Neuron (in vitro differentiated cells): ENCODE data around the gene BDH1.
"Not testable (repeated sequence)": the region's sequence is repeated elsewhere in the genome, so short reads cannot be mapped to it uniquely, and the experiment has no call there.

Source experiments
- H2AFZ ChIP-seq: one replicate; pipeline ENCODE4 v1.6.1; 2013; ENCODE audit warnings: low read depth, mild to moderate bottlenecking, inconsistent platforms, low read length, moderate library complexity
- H3K27me3 ChIP-seq: one replicate; pipeline ENCODE4 v1.6.1; 2013; ENCODE audit warnings: low read length; ENCODE audit not compliant: insufficient read depth
- H3K36me3 ChIP-seq: one replicate; pipeline ENCODE4 v1.6.1; 2013; ENCODE audit warnings: low read length; ENCODE audit not compliant: insufficient read depth
- H3K4me1 ChIP-seq: one replicate; pipeline ENCODE4 v1.6.1; 2013; ENCODE audit warnings: low read length; ENCODE audit not compliant: insufficient read depth
- H3K4me3 ChIP-seq: 2 replicates; pipeline ENCODE4 v1.5.1; 2013; ENCODE audit warnings: mild to moderate bottlenecking, low read length, moderate library complexity
- H3K9me3 ChIP-seq: one replicate; pipeline ENCODE4 v1.6.1; 2013; ENCODE audit warnings: low read length

BDH1 gene

GRCh38 chr3:197484204-197484901 is 71.4 kb downstream of the BDH1 start:
- Histone ChIP-seq H3K9me3 (no peaks in the 10 kb centered on the region), H3K4me1 (no peaks in the 10 kb centered on the region), H3K27me3 (no peaks in the 10 kb centered on the region), H3K4me3 (no peak overlapping the region), H3K36me3 (no peaks in the 10 kb centered on the region), H2AFZ (no peak overlapping the region)

DNA sequence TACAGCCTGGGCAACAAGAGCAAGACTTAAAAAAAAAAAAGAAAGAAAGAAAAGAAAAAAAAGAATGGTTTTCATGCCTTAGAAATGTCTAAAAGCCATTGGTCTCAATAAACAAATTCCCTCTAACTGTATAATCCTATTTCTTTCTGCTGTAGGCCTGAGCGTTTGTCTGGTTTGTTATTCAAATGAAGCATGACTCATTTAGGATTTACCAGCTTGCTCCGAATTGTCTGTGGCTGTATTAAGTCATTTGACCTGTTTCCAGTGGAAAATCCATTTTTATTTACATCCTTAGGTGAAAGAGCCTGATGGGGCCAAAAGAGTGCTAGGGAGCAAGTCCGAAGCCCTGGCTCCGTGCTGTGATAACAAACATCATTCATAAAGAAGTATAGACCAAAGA is 73.8 kb downstream of the BDH1 start:
- Histone ChIP-seq H3K27me3 (no peaks in the 10 kb centered on the region), H3K36me3 (no peaks in the 10 kb centered on the region), H3K4me3 (no peak overlapping the region), H2AFZ (no peak overlapping the region), H3K4me1 (no peaks in the 10 kb centered on the region), H3K9me3 (no peaks in the 10 kb centered on the region)

DNA sequence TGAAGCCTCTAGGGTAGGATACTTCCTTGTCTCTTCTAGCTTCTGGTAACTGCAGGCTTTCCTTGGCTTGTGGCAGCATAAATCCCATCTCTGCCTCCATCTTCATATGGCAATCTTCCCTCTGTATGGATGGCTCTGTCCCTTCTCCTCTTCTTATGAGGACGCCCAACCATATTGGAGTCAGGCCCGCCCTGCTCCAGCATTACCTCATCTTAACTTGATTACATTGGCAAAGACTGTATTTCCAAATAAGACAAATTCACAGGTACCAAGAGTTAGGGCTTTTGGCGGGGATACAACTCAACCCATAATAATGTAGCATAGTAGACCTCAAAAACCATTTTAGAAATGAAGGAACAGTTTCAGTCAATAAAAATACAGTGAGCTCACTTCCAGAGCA is 75.4 kb downstream of the BDH1 start:
- no peaks in the 10 kb centered on the region for H3K27me3 ChIP-seq
- H3K9me3 ChIP-seq = no peaks in the 10 kb centered on the region
- no peak overlapping the region for H2AFZ ChIP-seq
- H3K4me1 ChIP-seq = no peaks in the 10 kb centered on the region
- H3K36me3 ChIP-seq = no peaks in the 10 kb centered on the region
- H3K4me3 ChIP-seq = no peak overlapping the region

GRCh38 chr3:197478746-197479668 is 76.8 kb downstream of the BDH1 start:
- Histone ChIP-seq H3K4me3 (no peak overlapping the region), H3K9me3 (no peaks in the 10 kb centered on the region)

GRCh38 chr3:197477816-197478215 is 78.0 kb downstream of the BDH1 start:
- not testable (repeated sequence) for H3K4me1 ChIP-seq, H3K27me3 ChIP-seq, H3K36me3 ChIP-seq, H3K4me3 ChIP-seq, H3K9me3 ChIP-seq, H2AFZ ChIP-seq

More at GRCh38 chr3:197478746-197479668, 76.8 kb downstream of the BDH1 start:
- no peaks in the 10 kb centered on the region for H3K4me1 ChIP-seq
- H3K27me3 ChIP-seq = no peaks in the 10 kb centered on the region
- H2AFZ ChIP-seq = no peak overlapping the region
- no peaks in the 10 kb centered on the region for H3K36me3 ChIP-seq

GRCh38 chr3:197475997-197476525 is 79.7 kb downstream of the BDH1 start:
- no peaks in the 10 kb centered on the region for H3K36me3 ChIP-seq
- H3K4me3 ChIP-seq = no peak overlapping the region
- no peak overlapping the region for H2AFZ ChIP-seq
- no peaks in the 10 kb centered on the region for H3K9me3 ChIP-seq
- no peaks in the 10 kb centered on the region for H3K27me3 ChIP-seq
- no peaks in the 10 kb centered on the region for H3K4me1 ChIP-seq

DNA sequence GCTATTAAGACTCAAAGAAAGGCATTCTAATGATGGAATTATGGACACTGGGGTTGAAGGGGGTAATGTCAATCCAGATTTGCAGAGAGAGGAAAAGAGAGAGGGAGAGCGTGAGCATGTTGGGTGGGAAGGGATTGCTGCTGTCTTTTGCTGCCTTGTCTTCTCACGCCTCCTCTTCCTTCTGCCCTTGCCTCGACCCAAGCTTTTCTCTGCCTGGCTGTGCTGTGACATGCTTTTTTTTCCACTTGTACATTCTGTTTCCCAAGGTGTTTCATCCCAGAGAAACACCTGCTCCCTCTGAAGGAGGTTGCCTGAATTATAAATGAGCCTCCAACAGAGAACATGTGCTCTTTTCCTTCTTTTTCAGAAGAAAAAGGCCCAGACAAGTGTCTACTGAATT is 80.3 kb downstream of the BDH1 start:
- H3K4me3 ChIP-seq = no peak overlapping the region
- no peaks in the 10 kb centered on the region for H3K4me1 ChIP-seq
- H3K36me3 ChIP-seq = no peaks in the 10 kb centered on the region
- no peaks in the 10 kb centered on the region for H3K9me3 ChIP-seq
- no peak overlapping the region for H2AFZ ChIP-seq
- no peaks in the 10 kb centered on the region for H3K27me3 ChIP-seq

GRCh38 chr3:197472151-197472550 is 83.6 kb downstream of the BDH1 start:
- Histone ChIP-seq H3K4me3 (no peak overlapping the region), H2AFZ (no peak overlapping the region), H3K4me1 (peaks cover 5% of the 10 kb centered on the region)

DNA sequence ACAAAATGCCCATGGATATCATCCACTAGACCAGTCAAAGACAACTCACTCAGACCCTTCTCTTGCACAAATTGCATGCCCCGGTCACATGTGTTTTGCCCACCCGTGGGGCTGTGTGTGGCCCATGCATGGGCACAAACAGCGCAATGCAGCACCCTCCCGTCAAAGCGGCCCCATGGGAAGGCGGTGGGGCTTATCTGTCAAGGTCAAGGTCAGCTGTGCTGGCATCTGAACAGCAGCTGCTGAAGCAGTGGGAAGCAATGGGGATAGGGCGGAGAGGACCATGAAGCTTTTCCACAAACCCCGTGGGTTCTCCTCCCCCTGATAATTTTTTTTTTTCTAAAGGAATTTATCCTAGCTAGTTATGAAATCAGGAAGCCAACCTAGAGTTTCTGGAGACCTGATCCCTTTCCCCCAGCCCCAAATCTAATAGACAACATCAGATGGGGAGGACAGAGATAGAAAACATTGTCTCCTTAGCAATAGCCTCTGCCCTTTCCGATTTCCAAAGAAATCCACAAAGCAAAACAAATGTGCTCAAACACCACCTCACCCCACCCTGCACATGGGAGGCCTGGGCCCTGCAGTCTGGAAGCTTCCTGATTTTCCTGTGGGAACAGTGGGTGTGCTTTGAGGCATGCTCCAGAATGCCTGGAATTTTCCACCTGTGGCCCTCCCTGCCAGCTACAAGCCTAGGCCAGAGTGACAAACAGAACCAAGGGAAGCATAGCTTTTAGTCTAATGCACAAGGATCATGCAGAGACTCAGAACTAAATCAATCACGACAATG is 84.4 kb downstream of the BDH1 start:
- H3K4me1 ChIP-seq = peaks cover 11% of the 10 kb centered on the region
- no peak overlapping the region for H3K4me3 ChIP-seq
- peaks cover 3% of the 10 kb centered on the region for H3K27me3 ChIP-seq
- H3K9me3 ChIP-seq = no peaks in the 10 kb centered on the region
- no peak overlapping the region for H2AFZ ChIP-seq
- no peaks in the 10 kb centered on the region for H3K36me3 ChIP-seq

More at GRCh38 chr3:197472151-197472550, 83.6 kb downstream of the BDH1 start:
- H3K9me3 ChIP-seq = no peaks in the 10 kb centered on the region
- no peaks in the 10 kb centered on the region for H3K36me3 ChIP-seq
- peaks cover 3% of the 10 kb centered on the region for H3K27me3 ChIP-seq

DNA sequence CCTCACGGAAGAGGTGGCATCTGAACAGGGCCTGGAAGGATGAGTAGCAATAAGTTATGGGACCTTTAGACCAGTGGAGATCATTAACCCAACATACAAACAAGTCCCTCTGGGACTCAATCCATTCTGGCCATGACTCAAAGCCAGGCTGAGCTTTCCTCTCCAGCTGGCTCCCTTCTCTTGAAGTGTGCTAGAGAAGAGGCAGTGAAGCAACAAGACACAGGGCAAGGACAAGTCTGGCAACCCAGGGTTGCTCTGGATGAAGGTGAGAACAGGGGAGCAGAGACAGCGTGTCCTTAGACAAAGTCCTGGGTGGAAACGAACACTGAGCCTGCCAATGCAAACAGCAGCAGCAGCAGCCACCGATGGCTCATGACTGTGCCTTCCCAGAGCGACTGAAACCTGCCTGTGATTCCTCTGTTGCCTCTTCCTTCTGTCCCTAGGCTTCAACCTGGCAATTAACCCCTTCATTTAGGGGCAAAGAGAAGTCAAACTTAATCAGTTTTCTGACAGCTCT is 86.8 kb downstream of the BDH1 start:
- H2AFZ ChIP-seq = no peak overlapping the region
- peaks cover 3% of the 10 kb centered on the region for H3K27me3 ChIP-seq
- no peaks in the 10 kb centered on the region for H3K9me3 ChIP-seq
- no peak overlapping the region for H3K4me3 ChIP-seq
- H3K4me1 ChIP-seq = peaks cover 26% of the 10 kb centered on the region
- H3K36me3 ChIP-seq = no peaks in the 10 kb centered on the region

DNA sequence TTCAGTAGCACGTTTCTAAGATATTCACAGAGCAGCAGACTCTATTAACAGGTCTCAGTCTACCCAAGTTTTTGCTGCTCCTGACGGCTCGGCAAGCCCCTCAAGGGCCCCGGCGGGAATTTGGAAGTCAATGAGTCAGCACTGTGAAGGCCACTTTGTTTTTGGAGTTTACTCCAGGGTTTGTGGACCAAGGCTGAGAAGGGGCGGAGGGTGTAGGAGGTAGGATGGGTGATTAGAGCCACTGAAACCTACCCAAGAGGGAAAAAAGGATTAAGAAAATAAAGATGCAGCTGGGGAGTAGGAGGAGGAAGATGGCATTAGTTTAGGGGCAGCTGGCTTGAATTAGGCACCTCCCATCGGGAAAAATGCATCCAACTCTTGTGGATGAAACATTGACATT is 87.6 kb downstream of the BDH1 start:
- peaks cover 3% of the 10 kb centered on the region for H3K27me3 ChIP-seq
- H3K4me3 ChIP-seq = no peak overlapping the region
- peaks cover 26% of the 10 kb centered on the region for H3K4me1 ChIP-seq
- H3K9me3 ChIP-seq = no peaks in the 10 kb centered on the region
- H2AFZ ChIP-seq = no peak overlapping the region
- no peaks in the 10 kb centered on the region for H3K36me3 ChIP-seq

DNA sequence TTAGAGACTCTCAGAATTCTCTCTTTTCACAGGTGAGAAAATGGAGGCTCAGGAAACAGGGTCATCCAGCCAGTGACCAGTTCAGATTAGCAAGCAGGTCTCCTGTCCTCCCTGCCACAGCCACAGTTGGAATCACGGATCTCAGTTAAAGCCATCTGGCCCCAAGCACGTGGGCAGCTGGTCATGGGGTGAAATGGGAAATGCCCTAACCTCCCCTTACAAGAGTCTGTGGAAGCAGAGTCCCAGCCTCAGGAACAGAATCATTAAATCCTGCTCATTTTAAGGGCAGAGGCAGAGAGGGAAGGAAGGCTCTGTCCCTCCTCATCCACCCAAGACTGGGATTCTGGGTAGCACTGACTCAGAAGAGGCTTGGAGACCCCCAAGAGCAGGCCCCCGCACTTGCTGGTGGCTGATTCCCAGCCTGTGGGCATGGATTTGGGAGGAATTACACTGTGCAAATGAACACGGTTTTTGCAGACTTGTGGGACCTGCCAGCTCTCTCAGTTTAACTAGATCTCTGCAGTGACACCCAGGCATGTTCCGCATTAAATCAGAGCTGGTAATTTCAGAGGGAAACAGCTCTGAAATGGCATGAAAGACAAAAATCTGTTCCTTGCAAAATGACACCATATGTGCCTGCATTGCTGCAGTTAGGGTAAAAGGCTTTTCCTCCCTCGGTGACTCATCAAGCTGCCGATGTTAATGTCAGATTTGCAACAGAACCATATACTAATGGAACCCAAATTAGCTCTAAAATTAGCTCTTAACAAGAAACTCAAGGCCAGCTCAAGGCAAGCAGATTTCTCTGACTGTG is 89.0 kb downstream of the BDH1 start:
- H2AFZ ChIP-seq = peak overlapping the region; percentile 62
- H3K27me3 ChIP-seq = peaks cover 3% of the 10 kb centered on the region
- H3K4me3 ChIP-seq = peak overlapping the region; percentile 37
- no peaks in the 10 kb centered on the region for H3K9me3 ChIP-seq
- peaks cover 26% of the 10 kb centered on the region for H3K4me1 ChIP-seq
- no peaks in the 10 kb centered on the region for H3K36me3 ChIP-seq
